HG03378 (cell line): ENCODE data around the gene LACTBL1.
A peak's percentile ranks its signal among the peaks of the same experiment; 100 is the strongest.
"Not testable (repeated sequence)": the region's sequence is repeated elsewhere in the genome, so short reads cannot be mapped to it uniquely, and the experiment has no call there.

ENCODE experiments used
- ATAC-seq: cut with Tn5 transposase; IDR thresholded peaks from one replicate; pipeline ENCODE4 v1.9.1; 2021; ENCODE audit warnings: mild to moderate bottlenecking, moderate library complexity; ENCODE audit not compliant: unreplicated experiment

LACTBL1 gene

GRCh38 chr1:22972760-22973159 is at the start of gene LACTBL1:
LACTBL1 (minus strand) TSS chr1:22972866; CDS start chr1:22972316, 550 bp downstream.
- ATAC-seq: no peak

GRCh38 chr1:23021834-23022233 is 49.2 kb upstream of the LACTBL1 start:
- ATAC-seq: no peak

GRCh38 chr1:23020706-23021405 is 48.2 kb upstream of the LACTBL1 start:
- no peak for ATAC-seq

DNA sequence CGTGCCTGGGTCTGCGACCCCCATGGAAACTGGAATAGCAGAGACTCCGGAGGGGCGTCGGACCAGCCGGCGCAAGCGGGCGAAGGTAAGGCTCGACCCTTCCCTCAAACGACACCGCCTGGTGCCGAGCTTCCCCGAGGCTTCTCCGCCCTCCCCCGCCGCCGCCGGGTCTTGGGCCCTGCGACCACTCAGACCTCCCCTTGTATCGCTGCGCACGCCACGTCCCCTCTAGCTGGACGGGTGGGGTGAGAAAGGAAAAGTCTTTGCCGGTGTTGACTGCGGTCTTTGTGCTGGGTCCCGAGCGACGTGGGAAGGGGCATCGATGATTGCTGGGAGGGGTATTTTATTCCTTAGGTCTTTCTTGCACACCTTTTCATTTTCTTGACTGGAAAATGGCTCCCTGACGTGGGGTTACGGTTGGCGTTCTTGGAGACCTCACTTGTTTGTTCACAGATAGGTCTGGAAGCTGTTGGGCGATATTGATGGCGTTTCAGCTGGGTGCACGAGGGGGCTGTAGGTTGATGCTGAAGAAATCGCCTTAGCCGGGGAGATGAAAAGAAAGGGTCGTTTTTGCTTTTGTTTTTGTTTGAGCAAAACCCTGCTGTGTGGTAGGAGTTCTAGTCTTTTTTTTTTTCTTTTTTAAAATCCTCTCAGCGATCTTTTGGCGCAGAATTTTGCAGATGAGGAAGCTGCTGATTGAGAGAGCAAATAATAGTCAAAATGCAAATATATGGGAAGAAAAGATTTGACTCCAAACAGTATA is 47.4 kb upstream of the LACTBL1 start:
- ATAC-seq: peak; percentile 13

- peak; percentile 73 for ATAC-seq
These were observed 46.6 kb upstream of the LACTBL1 start, which contains the start of gene KDM1A for GRCh38 chr1:23019094-23019862. KDM1A (plus strand) TSS chr1:23019468; CDS start chr1:23019597, 129 bp downstream.

- ATAC-seq: peak; percentile 9
These were observed 46.0 kb upstream of the LACTBL1 start for GRCh38 chr1:23018661-23019093.

GRCh38 chr1:23013657-23014056 is 41.0 kb upstream of the LACTBL1 start:
- ATAC-seq: no peak

GRCh38 chr1:23010025-23010424 is 37.4 kb upstream of the LACTBL1 start:
- not testable (repeated sequence) for ATAC-seq

DNA sequence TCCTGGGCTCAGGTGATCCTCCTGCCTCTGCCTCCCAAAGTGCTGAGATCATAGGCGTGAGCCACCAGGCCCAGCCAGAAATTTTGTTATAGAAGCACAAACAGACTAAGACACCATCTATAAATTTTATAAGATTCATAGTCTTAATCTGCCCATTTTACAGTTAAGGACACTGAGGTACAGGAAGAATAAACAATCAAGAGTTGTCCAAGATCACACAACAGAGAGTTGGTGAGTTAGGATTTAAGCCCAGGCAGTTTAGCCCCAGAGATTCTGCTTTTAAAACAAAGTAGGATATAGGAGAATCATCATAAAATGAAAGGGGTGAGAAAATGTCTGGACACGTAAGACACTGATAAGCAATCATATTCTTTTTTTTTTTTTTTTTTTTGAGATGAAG is 36.2 kb upstream of the LACTBL1 start:
- no peak for ATAC-seq

DNA sequence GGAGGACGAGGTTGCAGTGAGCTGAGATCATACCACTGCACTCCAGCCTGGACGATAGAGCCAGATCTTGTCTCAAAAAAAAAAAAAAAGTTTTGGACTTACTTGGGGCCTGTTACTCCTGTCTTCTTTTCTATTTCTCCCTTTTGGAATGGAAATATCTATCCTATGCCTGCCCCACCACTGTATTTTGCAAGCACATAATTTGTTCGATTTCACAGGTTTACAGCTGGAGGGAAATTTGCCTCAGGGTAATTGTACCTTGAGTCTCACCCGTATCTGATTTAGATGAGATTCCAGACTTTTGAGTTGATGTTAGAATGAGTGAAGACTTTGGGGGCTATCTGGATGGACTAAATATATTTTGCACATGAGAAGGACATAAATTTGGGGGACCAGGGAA is 34.4 kb upstream of the LACTBL1 start:
- ATAC-seq: no peak

DNA sequence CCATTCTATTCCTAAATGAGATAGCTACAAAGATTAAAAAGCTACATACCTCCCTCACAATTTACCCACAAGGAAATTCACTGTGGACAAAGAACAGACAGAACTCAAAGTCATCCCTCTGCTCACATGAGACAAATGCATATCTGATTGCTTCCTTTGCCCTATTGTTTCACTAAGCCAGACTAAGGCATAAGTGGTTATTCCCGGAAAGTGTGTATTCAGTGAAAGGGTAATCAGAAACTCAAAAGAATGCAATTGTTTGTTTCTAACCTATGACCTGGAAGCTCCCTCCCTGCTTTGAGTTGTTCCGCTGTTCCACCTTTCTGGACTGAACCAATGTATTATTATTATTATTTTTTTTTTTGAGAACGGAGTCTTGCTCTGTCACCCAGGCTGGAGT is 32.1 kb upstream of the LACTBL1 start:
- ATAC-seq: not testable (repeated sequence)

GRCh38 chr1:23004112-23004511 is 31.4 kb upstream of the LACTBL1 start:
- no peak for ATAC-seq

DNA sequence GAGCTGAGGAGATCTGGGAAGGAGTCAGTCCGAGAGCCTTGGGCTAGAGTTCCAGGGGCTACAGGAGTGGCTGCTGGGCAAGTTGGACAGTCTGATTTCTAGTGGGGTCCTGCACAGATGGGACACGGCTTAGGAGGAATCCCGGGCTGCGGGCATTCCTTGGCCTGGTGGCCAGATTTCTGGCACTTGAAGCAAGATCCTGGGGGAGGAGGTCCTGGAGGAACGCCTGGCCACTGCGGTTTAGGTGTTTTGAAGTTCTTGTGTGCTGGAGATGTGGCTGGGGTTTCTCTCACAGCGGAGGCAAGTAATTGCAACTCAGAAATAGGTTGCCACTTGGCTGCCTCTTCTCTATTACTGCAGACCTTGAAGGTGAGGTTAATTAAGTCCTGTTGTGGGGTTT is 29.6 kb upstream of the LACTBL1 start:
- not testable (repeated sequence) for ATAC-seq

GRCh38 chr1:23000133-23000532 is 27.5 kb upstream of the LACTBL1 start:
- ATAC-seq: not testable (repeated sequence)

DNA sequence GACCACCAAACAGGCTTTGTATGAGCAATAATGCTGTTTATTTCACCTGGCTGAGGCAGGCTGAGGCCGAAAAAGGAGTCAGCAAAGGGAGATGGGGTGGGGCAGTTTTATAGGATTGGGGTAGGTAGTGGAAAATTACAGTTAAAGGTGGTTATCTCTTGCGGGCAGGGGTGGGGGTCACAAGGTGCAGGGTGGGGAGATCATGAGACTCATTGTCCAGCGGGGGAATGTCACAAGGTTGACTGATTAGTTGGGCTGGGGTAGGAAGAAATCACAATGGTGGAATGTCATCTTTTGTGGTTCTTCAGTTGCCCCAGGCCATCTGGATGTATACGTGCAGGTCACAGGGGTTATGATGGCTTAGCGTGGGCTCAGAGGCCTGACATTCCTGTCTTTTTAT is 24.9 kb upstream of the LACTBL1 start:
- not testable (repeated sequence) for ATAC-seq

GRCh38 chr1:22995774-22996173 is 23.1 kb upstream of the LACTBL1 start:
- ATAC-seq: no peak

GRCh38 chr1:22993220-22993795 is 20.6 kb upstream of the LACTBL1 start:
- ATAC-seq: not testable (repeated sequence)

DNA sequence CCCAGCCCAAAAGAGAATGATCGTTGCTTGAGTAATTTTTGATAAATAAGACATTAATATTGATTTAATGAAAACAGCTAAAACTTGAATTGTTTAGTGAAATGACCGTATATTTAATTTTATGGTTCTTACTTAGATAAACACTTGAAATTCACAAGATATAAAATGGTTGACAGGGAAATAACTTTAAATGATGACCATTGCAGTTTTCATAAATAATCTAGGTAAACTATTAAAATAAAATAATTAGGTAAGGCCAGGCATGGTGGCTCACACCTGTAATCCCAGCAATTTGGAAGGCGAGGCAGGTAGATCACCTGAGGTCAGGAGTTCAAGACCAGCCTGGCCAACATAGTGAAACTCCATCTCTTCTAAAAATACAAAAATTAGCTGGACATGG is 19.7 kb upstream of the LACTBL1 start:
- not testable (repeated sequence) for ATAC-seq

DNA sequence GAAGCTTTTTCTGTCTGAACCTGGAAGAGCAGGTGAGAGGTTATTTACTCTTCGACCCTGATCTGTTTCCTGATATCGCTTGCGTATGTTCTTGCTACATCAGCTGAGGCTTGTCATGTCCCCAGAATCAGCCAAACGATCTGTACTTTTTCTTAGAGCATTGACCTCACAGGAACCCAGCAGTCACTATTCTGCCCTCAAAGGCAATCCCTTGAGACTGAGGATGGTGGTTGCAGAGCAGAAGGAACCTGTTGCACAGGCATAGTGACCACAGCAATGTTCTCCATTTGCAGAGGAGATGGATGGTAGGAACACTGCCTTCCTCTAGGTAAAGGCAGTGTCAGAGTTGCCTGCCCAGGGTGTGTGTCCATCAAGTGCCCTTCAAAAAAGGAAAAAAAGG is 11.3 kb upstream of the LACTBL1 start:
- ATAC-seq: no peak

GRCh38 chr1:22980471-22980790 is 7.8 kb upstream of the LACTBL1 start:
- ATAC-seq: not testable (repeated sequence)

DNA sequence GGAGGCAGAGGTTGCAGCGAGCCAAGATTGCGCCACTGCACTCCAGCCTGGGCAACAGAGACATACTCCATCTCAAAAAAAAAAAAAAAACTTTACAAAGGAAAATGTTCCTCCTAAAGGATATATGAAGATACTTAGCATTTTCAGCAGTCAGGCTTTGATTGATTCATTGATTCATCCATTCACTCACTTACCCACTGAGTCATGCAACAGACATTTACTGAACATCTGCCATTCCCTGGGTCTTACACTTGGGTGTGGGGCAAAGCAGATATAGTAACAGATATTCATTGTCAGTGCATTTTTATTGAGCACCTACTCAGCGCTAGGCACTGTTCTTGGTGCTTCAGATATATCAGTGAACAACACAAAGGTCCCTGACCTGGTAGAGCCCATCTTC is 5.6 kb upstream of the LACTBL1 start:
- ATAC-seq: no peak
